Stimulated activated CD8-positive, alpha-beta memory T cell treated with anti-CD3 and anti-CD28 coated beads, Interleukin-7, amount 100 ng/mL, for 24 hours (primary cell): Measurements from ENCODE around the gene CHAC1.
"Not testable (repeated sequence)": the region's sequence is repeated elsewhere in the genome, so short reads cannot be mapped to it uniquely, and the experiment has no call there.

ENCODE experiments used
- DNase-seq: peaks from one replicate; pipeline ENCODE4 v3.0.0-alpha.2; 2020; ENCODE audit warnings: low read depth

Gene CHAC1

GRCh38 chr15:40958146-40958545, 4.9 kb downstream of the CHAC1 start:
- no peak for DNase-seq

GRCh38 chr15:40958723-40959122, 5.5 kb downstream of the CHAC1 start:
- no peak for DNase-seq

- DNase-seq, result no peak
These were observed 6.3 kb downstream of the CHAC1 start for GRCh38 chr15:40959331-40960141.

GRCh38 chr15:40960151-40960885, 7.0 kb downstream of the CHAC1 start:
- DNase-seq, result no peak

DNA sequence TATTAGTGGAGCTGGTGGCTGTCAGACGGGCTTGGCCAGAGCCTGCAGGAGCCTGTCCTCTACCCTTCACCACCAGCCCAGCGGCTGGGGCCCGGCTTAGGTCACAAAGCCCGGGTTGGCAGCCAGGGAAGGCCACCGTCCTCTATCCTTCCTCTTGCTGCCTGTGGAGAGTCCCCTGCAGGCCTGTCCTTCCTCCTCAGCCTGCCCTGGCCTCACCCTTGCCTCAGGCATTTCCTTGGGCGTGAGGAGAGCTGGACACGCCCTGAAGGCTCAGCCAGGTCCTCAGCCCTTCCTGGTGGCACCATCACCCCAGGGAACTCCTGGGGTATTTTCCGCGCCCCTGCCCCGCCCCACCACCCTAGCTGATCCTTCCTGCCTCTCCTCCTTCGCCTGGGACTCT, 7.7 kb downstream of the CHAC1 start:
- DNase-seq, result no peak

- not testable (repeated sequence) for DNase-seq
These were observed 8.5 kb downstream of the CHAC1 start for GRCh38 chr15:40961740-40962139.

DNA sequence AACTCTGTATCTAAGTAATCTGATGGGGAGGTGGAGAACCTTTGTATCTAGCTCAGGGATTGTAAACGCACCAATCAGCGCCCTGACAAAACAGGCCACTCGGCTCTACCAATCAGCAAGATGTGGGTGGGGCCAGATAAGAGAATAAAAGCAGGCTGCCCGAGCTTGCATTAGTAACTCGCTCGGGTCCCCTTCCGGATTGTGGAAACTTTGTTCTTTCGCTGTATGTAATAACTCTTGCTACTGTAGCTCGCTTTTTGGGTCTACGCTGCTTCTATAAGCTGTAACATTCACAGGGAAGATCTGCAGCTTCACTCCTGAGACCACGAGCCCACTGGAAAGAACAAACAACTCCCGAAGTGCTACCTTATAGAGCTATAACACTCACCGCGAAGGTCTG, 9.0 kb downstream of the CHAC1 start:
- DNase-seq, result not testable (repeated sequence)

GRCh38 chr15:40963201-40963600, 9.9 kb downstream of the CHAC1 start:
- DNase-seq, result no peak

- no peak for DNase-seq
These were observed 10.7 kb downstream of the CHAC1 start for GRCh38 chr15:40964006-40964405.

DNA sequence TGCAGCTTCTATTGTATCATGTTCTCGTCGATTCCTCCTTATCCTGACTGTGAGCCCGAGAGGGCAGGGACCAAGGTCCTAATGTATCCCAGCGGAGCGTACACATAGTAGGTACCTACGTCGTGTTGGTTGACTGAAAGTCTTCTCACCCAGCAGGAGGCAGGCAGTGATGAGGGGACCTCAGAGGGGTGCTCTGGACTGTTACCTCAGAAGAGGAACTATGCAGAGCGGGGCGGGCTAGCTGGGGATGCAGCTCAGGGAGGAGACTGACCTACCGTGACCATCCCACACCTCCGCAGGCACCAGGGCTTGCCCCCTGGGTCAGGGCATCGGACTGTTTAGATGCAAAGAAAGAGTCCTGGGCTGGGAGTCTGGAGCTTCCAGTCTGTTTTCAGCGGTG, 11.4 kb downstream of the CHAC1 start:
- no peak for DNase-seq

GRCh38 chr15:40968290-40969085, 15.2 kb downstream of the CHAC1 start:
- DNase-seq, result no peak

DNA sequence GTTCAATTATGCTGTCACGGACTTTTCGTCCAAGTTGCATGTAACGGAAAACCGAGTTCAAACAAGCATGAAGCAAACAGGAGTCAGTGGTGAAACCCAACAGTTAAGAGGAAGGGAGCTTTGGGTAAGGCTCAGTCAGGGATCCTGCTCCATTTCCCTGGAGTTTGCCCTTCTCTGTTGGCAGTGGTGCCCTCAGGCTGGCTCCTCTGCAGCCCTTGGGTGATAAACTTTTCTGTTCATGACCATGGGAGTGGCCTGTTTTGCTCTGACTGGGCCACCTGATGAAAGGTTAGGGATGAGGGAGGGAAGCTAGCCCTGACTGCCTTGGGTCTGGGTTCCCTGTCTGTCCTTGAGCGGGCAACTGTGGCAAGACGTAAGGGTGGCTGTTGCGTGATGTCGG, 16.1 kb downstream of the CHAC1 start:
- DNase-seq, result no peak

DNA sequence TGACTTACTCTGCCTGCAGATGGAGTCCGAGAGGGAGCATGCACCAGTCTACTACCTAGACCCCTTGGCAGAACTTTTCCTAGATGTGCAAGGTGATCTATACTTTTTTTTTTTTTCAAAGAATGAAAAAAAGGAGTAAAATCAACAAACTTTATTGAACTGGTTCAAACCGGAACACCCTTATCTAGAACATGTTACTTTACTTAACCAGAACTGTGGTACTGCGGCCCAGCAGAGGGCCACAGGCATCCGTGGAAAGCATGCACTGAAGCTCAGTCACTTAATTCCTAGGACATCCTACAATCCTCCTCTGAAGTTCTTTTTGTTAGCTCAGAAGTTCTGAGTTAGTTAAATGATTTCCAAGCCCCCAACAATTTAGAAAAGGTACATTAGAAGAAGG, 21.6 kb downstream of the CHAC1 start:
- no peak for DNase-seq

DNA sequence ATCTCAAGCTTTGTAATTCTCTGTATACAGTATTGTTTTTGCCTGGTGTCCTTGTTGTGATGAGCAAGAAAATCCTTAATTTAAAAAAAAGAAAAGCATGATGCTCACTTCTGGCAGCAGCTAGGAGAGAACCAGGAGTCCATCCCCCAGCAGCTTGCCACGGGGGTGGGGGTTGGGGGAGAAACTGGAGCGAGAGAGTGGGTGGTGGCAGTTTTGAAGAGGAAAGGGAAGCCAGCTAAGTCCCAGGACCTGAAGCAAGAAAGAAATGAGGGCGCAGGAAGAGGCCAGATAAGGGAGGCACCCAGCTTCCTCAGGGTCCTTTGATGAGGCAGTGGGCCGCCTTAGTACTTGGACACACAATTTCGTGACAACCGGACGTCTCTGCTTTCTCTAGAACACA, 23.5 kb downstream of the CHAC1 start:
- DNase-seq, result no peak

GRCh38 chr15:40978141-40978540, 24.9 kb downstream of the CHAC1 start:
- DNase-seq, result no peak

DNA sequence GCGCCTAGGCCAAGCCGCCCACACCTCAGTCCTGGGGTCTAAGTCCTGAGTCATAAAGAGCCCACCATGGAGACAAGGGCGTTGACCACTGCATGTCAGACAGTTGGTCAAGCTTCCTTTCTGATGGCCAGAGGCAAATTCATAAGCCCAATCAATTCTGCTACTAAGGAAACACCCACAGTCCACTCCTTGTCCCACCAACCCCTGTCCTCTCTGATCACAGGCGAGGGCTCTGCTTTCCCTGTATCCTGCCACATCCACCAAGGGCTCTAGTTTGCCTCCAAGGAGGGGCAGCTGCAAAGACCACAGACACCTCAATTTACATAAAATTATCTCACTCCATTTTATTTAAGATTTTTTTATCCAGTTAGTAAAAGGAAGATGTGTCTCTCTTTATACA, 25.3 kb downstream of the CHAC1 start:
- DNase-seq, result no peak

DNA sequence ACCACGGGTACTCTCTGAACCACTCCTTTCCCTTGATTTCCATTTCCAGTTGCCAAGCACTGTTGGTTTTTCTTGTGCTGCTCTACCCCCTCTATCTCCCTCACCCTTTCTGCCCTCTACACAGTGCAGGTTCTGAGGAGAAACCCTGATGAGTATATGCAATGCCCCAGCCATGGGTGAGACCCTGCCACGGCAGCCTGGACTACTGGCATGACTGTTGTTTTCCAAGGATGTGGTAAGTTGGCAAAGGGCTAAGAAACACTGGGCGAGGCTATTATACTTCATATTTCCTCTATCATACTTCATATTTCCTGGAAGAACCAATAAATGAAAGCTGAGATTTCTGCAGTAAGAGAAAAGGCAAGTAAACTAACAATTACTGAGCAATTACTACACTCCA, 27.9 kb downstream of the CHAC1 start:
- no peak for DNase-seq

- no peak for DNase-seq
These were observed 29.6 kb downstream of the CHAC1 start for GRCh38 chr15:40982855-40983254.

- no peak for DNase-seq
These were observed 31.1 kb downstream of the CHAC1 start for GRCh38 chr15:40984406-40984805.

GRCh38 chr15:40984964-40985363, 31.7 kb downstream of the CHAC1 start:
- no peak for DNase-seq

DNA sequence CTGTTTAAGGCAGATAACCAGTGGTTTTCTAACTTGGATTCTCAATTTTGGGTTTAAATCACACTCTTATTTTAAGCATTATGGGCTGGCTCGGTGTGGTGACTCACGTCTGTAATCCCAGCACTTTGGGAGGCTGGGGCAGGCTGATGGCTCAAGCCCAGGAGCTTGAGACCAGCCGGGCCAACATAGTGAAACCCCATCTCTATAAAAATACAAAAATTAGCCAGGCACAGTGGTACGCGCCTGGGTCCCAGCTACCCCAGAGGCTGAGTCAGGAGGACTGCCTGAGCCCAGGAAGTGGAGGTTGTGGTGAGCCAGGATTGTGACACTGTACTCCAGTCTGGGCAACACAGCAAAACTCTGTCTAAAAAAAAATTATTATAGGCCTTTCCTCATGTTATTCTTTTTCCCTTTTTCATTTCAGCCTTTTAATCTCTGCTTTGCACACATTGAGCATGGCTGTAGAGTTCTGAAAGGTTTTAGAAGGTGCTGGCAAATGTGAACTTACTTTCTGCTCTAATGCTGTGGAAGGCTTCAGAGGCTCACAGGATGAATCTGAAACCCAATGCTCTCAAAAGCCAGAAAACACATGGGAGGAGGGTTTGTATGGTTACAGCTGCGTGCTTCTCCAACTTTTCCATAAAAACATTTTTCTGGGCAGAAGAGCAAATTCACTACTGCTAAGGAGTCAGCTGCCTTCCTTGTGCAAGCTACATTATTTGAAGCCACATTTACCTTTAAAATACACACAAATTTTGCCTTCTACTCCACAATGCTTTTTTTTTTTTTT, 32.5 kb downstream of the CHAC1 start:
- no peak for DNase-seq

- DNase-seq, result no peak
These were observed 33.5 kb downstream of the CHAC1 start for GRCh38 chr15:40986820-40987219.
